ENCODE results near the gene SH3BP1.
A peak's percentile ranks its signal among the peaks of the same experiment; 100 is the strongest.

SH3BP1 gene

DNA sequence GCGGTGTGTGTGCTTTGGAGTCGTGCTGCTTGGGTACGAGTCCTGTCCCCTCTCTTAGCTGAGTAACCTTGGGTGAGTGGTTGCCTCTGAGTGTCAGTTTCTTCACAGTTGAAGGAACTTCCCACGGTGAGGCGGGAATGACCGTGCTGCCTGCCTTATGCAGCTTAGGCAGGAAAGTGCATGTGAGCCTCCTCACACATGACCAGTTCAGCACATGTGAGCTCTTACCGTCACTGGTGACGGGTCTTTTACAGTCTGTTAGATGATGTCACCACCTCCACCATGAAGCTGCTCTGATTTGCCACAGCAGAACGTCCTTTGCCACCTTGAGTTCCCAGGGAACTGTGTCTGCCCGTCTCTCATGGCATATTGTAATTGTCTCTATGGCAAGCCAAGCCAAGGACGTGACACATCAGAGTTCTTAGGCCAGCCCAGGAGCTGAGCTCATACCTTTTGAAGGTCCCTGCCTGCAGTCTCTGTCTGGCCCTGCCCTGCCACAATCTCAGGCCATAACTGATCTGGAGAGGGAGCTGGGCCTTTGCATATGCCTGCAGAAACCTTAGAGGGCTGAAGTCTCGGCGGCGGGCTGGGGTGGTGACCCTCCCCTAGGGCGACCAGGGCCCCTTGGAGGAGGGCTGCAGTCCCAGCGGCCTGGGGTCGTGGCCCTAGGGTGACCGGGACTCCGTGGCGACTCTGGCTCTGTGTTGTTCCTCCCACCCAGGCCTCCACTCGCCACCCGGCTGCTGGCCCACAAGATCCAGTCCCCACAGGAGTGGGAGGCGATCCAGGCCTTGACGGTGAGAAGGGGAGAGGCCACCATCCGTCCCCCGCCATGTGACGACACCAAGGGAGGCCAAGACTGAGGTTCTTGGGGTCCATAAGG, 23.0 kb upstream of the SH3BP1 start:
- Histone ChIP-seq H3K36me3 (peaks cover 18% of the 10 kb centered on the region), H3K27me3 (no peaks in the 10 kb centered on the region), H3K4me1 (no peaks in the 10 kb centered on the region), H3K9me3 (no peaks in the 10 kb centered on the region), H3K4me3 (ENCODE audit: low read depth, low read length) (no peak overlapping the region)
- TF ChIP-seq, protein P1, sequence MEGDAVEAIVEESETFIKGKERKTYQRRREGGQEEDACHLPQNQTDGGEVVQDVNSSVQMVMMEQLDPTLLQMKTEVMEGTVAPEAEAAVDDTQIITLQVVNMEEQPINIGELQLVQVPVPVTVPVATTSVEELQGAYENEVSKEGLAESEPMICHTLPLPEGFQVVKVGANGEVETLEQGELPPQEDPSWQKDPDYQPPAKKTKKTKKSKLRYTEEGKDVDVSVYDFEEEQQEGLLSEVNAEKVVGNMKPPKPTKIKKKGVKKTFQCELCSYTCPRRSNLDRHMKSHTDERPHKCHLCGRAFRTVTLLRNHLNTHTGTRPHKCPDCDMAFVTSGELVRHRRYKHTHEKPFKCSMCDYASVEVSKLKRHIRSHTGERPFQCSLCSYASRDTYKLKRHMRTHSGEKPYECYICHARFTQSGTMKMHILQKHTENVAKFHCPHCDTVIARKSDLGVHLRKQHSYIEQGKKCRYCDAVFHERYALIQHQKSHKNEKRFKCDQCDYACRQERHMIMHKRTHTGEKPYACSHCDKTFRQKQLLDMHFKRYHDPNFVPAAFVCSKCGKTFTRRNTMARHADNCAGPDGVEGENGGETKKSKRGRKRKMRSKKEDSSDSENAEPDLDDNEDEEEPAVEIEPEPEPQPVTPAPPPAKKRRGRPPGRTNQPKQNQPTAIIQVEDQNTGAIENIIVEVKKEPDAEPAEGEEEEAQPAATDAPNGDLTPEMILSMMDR (IDR thresholded peaks at IDR 0.05; ENCODE audit: low read depth, low read length): no peak
- no peak for DNase-seq

- no peaks in the 10 kb centered on the region for H3K4me1 ChIP-seq
- peaks cover 18% of the 10 kb centered on the region for H3K36me3 ChIP-seq
- H3K27me3 ChIP-seq: no peaks in the 10 kb centered on the region
- no peaks in the 10 kb centered on the region for H3K9me3 ChIP-seq
- DNase-seq: no peak
- H3K4me3 ChIP-seq (ENCODE audit: low read depth, low read length): no peak overlapping the region
- TF ChIP-seq, protein P1 (IDR thresholded peaks at IDR 0.05; ENCODE audit: low read depth, low read length): no peak
These were observed 22.0 kb upstream of the SH3BP1 start for GRCh38 chr22:37617431-37617830.

- Histone ChIP-seq H3K36me3 (peaks cover 19% of the 10 kb centered on the region), H3K27me3 (no peaks in the 10 kb centered on the region), H3K9me3 (no peaks in the 10 kb centered on the region), H3K4me3 (ENCODE audit: low read depth, low read length) (no peak overlapping the region), H3K4me1 (no peaks in the 10 kb centered on the region)
- no peak for DNase-seq
- TF ChIP-seq, protein P1 (IDR thresholded peaks at IDR 0.05; ENCODE audit: low read depth, low read length): no peak
These were observed 21.3 kb upstream of the SH3BP1 start for GRCh38 chr22:37618072-37618656.

GRCh38 chr22:37618674-37619073, 20.8 kb upstream of the SH3BP1 start:
- peaks cover 21% of the 10 kb centered on the region for H3K36me3 ChIP-seq
- DNase-seq: no peak
- H3K9me3 ChIP-seq: no peaks in the 10 kb centered on the region
- no peaks in the 10 kb centered on the region for H3K27me3 ChIP-seq
- H3K4me1 ChIP-seq: peaks cover under 1% of the 10 kb centered on the region
- H3K4me3 ChIP-seq (ENCODE audit: low read depth, low read length): no peak overlapping the region
- TF ChIP-seq, protein P1 (IDR thresholded peaks at IDR 0.05; ENCODE audit: low read depth, low read length): no peak

DNA sequence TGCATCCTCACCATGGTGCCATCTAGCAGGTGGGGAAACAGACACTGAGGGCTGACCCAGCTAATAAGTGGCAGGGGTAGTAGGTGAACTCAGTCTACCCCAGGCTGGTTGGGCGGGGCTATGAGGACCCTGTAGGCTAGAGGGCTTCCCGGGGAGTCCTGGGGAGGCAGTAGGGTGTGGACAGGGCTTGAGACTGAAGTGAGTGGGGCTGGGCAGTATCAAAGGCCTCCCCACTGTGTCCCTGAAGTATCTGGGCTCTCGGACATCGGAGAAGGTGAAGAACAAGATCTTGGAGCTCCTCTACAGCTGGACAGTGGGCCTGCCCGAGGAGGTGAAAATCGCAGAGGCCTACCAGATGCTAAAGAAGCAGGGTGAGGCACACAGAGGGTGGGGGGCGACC, 19.5 kb upstream of the SH3BP1 start:
- Histone ChIP-seq H3K27me3 (no peaks in the 10 kb centered on the region), H3K4me1 (peaks cover 4% of the 10 kb centered on the region), H3K36me3 (peaks cover 19% of the 10 kb centered on the region), H3K9me3 (no peaks in the 10 kb centered on the region), H3K4me3 (ENCODE audit: low read depth, low read length) (no peak overlapping the region)
- DNase-seq: no peak
- TF ChIP-seq, protein P1 (IDR thresholded peaks at IDR 0.05; ENCODE audit: low read depth, low read length): no peak

DNA sequence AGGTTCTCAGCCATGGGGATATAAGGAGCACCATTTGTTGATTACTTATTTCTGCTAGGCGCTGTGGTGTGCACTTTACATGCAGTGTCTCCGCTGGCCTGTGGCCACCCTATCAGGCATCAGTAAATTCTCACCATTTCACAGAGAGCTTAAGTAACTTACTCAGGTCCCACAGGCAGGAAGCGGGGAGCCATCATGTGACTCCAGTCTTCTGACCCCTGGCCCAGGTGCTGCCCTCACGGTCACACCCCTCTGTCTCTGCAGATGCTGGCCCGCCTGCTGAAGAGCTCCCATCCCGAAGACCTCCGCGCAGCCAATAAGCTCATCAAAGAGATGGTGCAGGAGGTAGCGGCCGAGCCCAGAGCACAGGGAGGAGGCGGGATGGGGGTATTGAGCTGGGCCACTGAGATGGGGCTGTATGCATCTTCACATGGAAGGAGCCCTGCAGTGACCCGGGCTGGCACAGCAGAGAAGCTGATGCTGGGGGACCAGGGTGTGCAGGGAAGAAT, 18.1 kb upstream of the SH3BP1 start:
- peaks cover 4% of the 10 kb centered on the region for H3K4me1 ChIP-seq
- H3K4me3 ChIP-seq (ENCODE audit: low read depth, low read length): no peak overlapping the region
- no peaks in the 10 kb centered on the region for H3K9me3 ChIP-seq
- peaks cover 19% of the 10 kb centered on the region for H3K36me3 ChIP-seq
- TF ChIP-seq, protein P1 (IDR thresholded peaks at IDR 0.05; ENCODE audit: low read depth, low read length): no peak
- H3K27me3 ChIP-seq: no peaks in the 10 kb centered on the region
- peak; percentile 8 for DNase-seq

Measured in BE2C (cell line).